IPS-11a (cell line): ENCODE results near the gene MARS1.

Source experiments
- H3K4me3 ChIP-seq: one replicate; pipeline ENCODE4 v1.5.1; 2013; ENCODE audit warnings: low read depth, low read length, control low read depth

MARS1 gene

GRCh38 chr12:57526477-57527126 is 38.7 kb downstream of the MARS1 start:
- H3K4me3 ChIP-seq, result no peak overlapping the region

- H3K4me3 ChIP-seq, result no peak overlapping the region
Observed at GRCh38 chr12:57527184-57527583, 39.3 kb downstream of the MARS1 start.

GRCh38 chr12:57528176-57528575 is 40.3 kb downstream of the MARS1 start:
- no peak overlapping the region for H3K4me3 ChIP-seq

GRCh38 chr12:57528831-57529555 is 41.1 kb downstream of the MARS1 start:
- H3K4me3 ChIP-seq, result no peak overlapping the region

- H3K4me3 ChIP-seq, result no peak overlapping the region
Observed at GRCh38 chr12:57529831-57530230, 42.0 kb downstream of the MARS1 start.

- no peak overlapping the region for H3K4me3 ChIP-seq
Observed at GRCh38 chr12:57530396-57531142, 42.7 kb downstream of the MARS1 start.

GRCh38 chr12:57531836-57532235 is 44.0 kb downstream of the MARS1 start:
- no peak overlapping the region for H3K4me3 ChIP-seq

- no peak overlapping the region for H3K4me3 ChIP-seq
Observed at GRCh38 chr12:57533108-57533507, 45.2 kb downstream of the MARS1 start.

GRCh38 chr12:57534250-57534649 is 46.4 kb downstream of the MARS1 start:
- H3K4me3 ChIP-seq, result no peak overlapping the region

GRCh38 chr12:57534991-57535543 is 47.2 kb downstream of the MARS1 start:
- H3K4me3 ChIP-seq, result no peak overlapping the region

- no peak overlapping the region for H3K4me3 ChIP-seq
Observed at GRCh38 chr12:57535764-57536596, 48.1 kb downstream of the MARS1 start.

GRCh38 chr12:57536597-57536942 is 48.7 kb downstream of the MARS1 start:
- no peak overlapping the region for H3K4me3 ChIP-seq

GRCh38 chr12:57539134-57539768 is 51.4 kb downstream of the MARS1 start:
- no peak overlapping the region for H3K4me3 ChIP-seq

GRCh38 chr12:57541001-57541400 is 53.1 kb downstream of the MARS1 start:
- no peak overlapping the region for H3K4me3 ChIP-seq

- no peak overlapping the region for H3K4me3 ChIP-seq
Observed at GRCh38 chr12:57541717-57542116, 53.8 kb downstream of the MARS1 start.

- no peak overlapping the region for H3K4me3 ChIP-seq
Observed at GRCh38 chr12:57543581-57543980, 55.7 kb downstream of the MARS1 start.

GRCh38 chr12:57545809-57546437 is 58.1 kb downstream of the MARS1 start:
- peak overlapping the region; percentile 87 for H3K4me3 ChIP-seq

GRCh38 chr12:57546438-57547287 is 58.8 kb downstream of the MARS1 start, which contains the start of gene DCTN2:
TSS of gene DCTN2 (minus strand) at chr12:57547192. CDS start at chr12:57547063, 129 bp downstream.
- H3K4me3 ChIP-seq, result peak within 1 kb of the TSS; percentile 87
